GM18505 (cell line): ENCODE data around the gene TMEM54.

Experiments used
- ATAC-seq: cut with Tn5 transposase; IDR thresholded peaks from one replicate; pipeline ENCODE4 v1.9.1; 2021; ENCODE audit not compliant: unreplicated experiment
- POLR2A ChIP-seq: IDR thresholded peaks from 4 replicates; pipeline ENCODE4 v1.6.1; 2011; ENCODE audit warnings: borderline replicate concordance; ENCODE audit not compliant: insufficient read depth, insufficient read length; ENCODE audit errors: extremely low read depth

Gene TMEM54

GRCh38 chr1:32886004-32886827, 15.0 kb downstream of the TMEM54 start, which contains the start of gene HPCA:
TSS of gene HPCA (plus strand) at chr1:32886491. CDS start at chr1:32888899, 2,408 bp downstream.
- no peak for TF ChIP-seq POLR2A
- ATAC-seq: no peak

GRCh38 chr1:32885676-32886003, 15.5 kb downstream of the TMEM54 start:
- TF ChIP-seq POLR2A: no peak
- no peak for ATAC-seq

- ATAC-seq: no peak
- TF ChIP-seq POLR2A: no peak
Observed at GRCh38 chr1:32884726-32885125, 16.5 kb downstream of the TMEM54 start.

- ATAC-seq: no peak
- no peak for TF ChIP-seq POLR2A
Observed at GRCh38 chr1:32884032-32884372, 17.2 kb downstream of the TMEM54 start.

- no peak for TF ChIP-seq POLR2A
- ATAC-seq: no peak
Observed at GRCh38 chr1:32883338-32884031, 17.7 kb downstream of the TMEM54 start.

GRCh38 chr1:32881871-32882850, 19.0 kb downstream of the TMEM54 start:
- ATAC-seq: no peak
- TF ChIP-seq POLR2A: no peak

GRCh38 chr1:32881291-32881690, 19.9 kb downstream of the TMEM54 start:
- TF ChIP-seq POLR2A: no peak
- no peak for ATAC-seq

- no peak for ATAC-seq
- TF ChIP-seq POLR2A: no peak
Observed at GRCh38 chr1:32878637-32879041, 22.6 kb downstream of the TMEM54 start.

- no peak for TF ChIP-seq POLR2A
- no peak for ATAC-seq
Observed at GRCh38 chr1:32878183-32878582, 23.0 kb downstream of the TMEM54 start.

GRCh38 chr1:32877211-32878110, 23.7 kb downstream of the TMEM54 start:
- ATAC-seq: no peak
- no peak for TF ChIP-seq POLR2A

GRCh38 chr1:32876341-32877210, 24.6 kb downstream of the TMEM54 start:
- no peak for ATAC-seq
- no peak for TF ChIP-seq POLR2A
